Activated CD8-positive, alpha-beta memory T cell treated with anti-CD3 and anti-CD28 coated beads, Interleukin-2, amount 50 U/mL, for 48 hours (primary cell): ENCODE data around the gene TCF20.

Source experiments
- DNase-seq: peaks from one replicate; pipeline ENCODE4 v3.0.0-alpha.2; 2020

TCF20 gene

DNA sequence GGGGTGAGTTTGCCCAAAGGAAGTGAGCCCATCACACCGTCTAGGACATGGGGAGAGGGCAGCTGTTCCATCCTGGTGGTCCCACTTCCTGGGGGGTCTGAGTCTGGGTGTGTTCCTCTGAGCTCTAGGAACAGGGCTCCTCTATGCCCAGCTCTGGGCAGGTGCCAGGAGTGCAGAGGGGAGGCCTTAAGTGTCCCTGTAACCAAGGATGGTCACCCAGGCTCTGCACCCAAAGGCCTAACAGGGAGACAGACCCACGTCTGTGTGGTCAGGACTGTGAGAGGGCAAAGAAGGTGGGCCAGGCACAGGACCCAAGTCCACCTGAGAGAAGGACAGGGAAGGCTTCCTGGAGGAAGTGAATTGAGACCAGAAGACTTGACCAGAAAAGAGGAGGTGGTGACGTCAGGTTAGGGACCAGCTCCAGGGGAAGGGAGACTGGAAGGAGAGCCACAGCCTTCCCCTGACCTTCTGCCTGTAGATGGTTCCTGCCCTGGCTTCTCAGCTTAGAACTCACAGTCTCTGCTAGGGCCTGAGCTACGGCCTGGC, 11.3 kb upstream of the TCF20 start:
- no peak for DNase-seq

DNA sequence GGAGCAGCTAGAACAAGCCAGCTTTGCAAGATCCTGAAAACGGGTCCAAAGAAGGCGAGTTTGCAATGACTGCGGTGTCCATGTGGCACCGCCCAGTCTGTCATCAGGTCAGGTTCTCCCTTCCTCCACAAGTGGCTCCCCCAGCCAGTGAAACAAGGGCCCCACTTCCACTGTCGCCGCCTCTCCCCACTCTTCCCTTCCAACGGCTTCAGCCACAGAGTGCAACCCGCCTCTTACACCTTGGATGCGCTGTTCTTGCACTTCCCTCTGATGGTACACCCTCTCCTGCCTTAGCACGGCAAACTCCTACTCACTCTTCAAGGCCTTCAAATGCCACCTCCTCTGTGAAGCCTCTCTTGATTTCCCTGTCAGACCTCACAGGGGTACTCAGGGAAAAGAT, 10.8 kb upstream of the TCF20 start:
- DNase-seq, result no peak

DNA sequence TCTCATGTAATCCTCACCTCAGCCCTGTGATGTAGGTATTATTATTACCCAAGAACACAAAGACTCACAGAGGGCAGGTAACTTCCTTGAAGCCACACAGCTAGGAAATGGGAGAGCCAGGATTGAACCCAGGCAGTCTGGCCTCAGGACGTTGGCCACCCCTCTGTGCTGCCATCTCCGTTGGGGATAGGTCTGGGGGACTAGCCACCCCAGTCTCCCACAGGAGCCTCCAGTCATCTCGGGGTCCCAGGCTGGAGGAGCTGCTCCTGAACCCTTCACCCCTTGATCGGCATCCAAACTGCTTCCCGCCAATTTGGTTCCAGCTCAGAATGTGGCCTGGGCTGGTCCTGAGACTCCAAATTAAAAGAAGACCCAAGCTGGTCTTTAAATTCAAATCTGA, 10.4 kb upstream of the TCF20 start:
- no peak for DNase-seq

DNA sequence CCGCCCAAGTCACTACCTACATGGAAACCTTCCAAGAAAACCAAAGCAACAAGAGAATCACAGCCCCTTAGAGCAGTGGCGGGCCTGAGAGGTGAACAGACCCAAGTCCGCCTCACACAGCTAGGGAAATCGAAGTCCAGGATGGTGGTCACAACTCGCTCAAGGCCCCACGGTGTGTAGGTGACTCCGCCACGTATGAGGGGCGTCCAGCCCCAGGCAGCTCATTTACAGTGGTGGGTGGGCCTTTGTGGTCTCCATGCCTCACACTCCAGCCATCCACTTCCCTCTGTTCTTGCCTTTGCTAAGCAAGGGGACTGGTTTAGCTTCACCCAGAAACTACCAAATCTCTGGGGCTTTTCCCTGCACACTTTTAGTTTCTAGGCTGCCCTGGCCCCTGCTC, 9.7 kb upstream of the TCF20 start:
- no peak for DNase-seq

DNA sequence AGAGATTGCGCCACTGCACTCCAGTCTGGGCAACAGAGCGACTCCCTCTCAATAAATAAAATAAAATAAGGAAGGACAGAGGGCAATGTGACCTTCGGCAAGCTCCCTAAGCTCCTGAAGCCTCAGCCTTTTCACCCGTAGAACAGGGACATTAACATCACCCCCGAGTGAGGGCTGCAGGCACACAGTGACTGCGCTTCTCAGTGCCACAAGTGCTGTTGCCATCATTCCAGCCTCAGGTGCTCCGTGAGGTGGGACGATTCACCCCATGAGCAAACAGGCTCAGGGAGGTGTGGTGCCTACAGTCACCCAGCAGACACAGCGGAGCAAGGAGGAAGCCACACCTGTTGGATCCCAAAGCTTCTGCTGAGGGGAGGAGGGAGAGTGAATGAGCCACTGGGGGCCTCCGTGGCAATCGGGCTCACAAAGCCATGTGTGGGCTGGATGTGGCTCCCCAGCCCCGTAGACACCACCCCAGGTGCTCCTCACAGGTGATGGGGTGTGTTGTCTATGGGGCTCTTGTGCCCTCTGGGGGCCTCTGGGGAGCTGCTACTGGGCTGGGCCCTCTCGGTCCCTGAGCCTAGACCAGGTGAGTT, 9.1 kb upstream of the TCF20 start:
- no peak for DNase-seq

DNA sequence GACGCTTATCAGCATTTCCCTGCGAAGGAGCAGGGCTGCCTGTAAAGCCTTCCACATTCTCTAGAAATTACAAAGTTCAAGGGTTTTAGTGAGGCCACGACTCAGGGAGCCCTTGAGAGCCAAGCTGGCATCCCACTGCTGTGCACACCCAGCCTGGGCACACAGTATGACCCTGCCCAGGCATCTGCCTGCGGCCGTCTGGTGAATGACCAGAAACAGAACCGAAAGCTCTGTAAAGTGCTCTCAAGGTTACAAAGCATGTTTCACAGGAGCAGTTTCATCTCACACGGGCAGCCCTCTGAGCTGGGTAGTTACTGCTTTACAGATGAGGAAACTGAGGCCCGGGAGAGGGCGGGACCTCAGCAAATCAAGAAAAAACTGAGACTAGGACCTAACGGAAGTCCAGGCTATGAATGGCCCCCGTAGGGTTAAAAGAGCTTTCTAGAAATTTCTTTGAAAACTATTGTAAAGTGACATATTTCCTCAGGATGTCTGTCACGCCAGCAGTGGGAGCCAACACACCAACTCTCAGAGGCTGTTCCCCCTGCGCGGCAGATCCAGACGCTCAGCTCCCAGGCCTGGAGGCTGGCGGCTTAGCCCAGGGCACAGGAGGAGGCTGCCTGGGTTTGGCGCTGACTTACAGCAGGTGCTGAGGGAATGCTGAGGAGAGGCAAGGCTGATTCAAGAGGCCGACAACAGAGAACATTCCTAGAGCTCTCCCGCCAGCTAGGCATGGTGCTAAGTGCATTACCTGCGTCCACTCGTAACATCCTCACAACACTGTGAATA, 7.7 kb upstream of the TCF20 start:
- DNase-seq, result no peak

DNA sequence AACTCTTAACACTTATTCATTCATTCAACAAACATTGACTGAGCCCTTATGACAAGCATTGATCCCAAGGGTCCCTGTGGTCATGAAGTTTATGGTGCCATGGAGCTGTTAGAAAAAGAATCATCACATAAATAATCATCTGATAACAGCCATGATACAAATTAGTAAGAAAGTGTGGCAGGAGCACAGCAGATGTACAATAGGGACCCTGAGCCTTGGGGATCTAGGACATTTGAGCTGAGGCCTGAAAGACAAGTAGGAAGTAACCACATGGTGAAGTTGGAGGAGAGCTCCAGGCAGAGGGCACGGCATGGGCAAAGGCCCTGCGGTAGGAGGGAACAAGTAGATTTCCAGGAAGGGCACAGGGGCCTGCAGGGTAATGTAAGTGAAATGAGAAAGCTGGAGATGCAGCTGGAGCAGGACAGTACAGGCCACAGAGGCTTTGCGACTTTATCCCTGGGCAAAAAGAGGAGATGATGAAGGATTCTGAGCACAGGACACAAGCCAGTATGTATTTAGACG, 6.8 kb upstream of the TCF20 start:
- no peak for DNase-seq

DNA sequence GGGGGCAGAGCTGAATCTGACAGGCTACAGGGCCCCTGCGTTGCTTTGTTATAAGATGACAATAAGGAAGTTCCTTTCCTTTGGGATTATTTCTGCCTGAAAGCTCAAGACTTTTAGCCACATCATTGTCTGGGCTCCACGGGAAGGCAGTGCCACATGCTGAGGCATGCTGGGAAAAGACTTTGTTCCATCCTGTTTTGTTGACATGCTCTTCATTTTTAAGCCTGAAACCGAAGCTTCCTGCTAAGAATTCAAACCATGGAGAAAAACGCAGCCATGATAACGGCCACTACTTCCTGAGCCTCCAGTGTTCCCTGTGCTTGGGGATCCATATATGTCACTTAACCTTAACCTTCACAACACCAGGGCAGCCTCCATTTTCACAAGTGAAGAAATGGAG, 5.5 kb upstream of the TCF20 start:
- no peak for DNase-seq

DNA sequence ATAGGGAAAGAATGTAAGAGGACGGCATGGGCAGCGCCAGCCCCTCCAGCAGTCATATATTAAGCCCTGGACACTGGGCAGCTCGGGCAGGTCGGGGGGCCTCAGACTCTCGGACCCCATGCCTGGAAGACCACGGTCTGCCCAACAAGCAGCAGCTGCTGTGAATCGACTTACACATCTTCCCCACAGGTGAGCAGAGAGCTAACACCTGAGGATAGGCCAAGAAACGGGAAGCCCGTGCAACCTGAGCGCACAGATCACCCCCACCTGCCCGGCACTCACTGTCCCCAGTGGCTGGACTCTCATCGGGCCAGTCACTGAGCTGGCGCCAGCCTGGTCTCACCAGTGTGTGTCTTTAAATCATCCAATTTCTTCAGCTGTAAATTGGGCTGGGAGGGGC, 4.7 kb upstream of the TCF20 start:
- no peak for DNase-seq

DNA sequence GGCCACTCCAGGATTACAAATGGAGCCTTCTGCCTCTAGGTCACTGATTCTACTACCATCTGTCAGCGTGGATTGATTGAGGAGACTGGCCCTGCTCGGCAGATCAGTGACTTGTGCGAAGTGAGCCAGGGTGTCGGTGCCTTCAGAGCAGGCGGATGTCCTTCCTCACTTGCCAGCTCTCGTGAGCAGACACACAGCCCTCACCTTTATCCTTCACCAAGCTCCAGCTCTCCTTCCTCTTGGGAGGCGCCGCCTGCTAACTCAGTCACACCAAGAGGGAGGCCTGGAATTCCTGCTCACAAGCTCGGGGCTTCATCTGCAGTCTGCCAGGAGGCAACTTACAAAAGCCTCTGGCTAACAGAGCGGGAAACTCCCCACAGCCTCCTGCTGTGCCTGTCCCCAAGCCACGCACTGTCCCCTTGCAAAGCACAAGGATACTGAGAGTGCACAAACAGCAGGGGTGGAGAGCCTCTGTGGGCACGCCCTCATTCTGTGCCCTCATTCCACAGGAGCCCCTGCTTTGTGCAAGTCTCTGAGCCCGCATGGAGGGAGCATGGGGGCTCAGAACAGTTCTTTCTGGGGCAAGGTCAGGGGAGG, 3.5 kb upstream of the TCF20 start:
- no peak for DNase-seq

DNA sequence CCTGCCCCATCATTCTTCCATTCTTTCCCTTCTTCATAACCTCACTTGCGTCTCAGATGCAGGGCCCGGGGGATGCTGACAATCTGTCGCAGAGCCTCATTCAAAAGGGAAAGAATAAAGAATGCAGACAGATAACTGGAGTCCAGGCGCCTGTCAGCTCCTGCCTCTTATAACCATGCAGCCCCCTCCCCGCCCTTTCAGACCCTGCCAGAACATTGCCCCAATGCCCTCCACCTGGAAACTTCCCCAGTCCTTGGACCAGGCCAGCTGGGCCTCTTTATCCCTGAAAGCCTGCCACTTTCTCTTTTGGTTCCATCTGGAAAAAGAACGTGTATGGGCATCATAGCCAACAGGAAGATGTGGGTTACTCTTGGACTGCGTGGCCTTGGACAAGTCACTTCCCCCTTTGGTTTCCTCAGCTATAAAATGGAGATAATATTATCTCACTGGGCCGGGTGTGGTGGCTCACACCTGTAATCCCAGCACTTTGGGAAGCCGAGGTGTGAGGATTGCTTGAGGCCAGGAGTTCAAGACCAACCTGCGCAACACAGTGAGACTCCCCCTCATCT, 2.1 kb upstream of the TCF20 start:
- DNase-seq, result no peak

DNA sequence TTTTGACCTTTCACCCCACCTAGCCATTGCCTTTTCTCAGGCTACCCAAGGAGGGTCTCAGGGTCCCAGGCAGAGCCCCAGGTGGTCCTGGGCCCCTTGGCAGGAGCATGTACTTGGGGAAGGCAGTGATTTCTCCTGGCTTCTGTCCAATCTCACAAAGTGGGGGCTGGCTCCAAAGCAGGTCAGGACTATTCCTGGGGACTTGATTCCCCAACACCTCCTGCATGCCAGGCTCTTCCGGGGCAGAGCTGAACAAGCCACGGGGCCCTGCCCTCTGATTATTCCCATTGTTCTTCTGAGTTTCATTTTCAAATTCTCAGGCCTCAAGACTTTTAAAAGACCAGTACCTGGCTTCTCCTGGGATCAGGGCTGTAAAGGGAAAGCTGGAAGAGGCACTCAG, 1.5 kb upstream of the TCF20 start:
- DNase-seq, result no peak

DNA sequence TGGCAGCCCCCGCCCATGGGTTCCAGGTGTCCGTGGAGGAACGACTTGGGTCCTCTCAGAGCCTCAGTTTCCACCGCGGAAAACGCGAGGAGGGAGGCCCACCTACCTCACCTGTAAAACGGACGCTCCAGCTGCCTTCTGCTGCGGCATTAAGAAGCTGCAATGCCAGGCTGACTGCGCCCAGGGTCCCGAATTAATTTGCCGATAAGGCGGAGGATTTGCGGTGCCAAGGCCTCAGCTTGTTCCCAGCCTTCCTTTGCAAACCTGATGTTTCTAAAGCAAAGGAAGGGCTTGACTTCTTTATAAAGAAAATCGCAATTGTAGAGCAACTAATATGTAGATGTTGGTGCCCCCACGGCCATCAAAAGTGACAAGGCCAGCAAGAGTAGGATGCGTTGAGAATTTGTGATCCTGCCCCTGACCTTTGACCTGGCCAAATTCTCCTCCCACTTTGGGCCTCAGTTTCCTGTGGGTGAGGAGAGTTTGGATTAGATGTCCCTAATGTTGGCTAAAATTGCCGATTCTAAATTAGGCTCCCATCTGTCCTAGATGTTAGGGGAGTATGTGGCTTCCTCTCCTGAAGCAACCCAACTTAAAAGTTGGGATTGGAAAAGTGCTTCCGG, 849 bp upstream of the TCF20 start:
- no peak for DNase-seq

DNA sequence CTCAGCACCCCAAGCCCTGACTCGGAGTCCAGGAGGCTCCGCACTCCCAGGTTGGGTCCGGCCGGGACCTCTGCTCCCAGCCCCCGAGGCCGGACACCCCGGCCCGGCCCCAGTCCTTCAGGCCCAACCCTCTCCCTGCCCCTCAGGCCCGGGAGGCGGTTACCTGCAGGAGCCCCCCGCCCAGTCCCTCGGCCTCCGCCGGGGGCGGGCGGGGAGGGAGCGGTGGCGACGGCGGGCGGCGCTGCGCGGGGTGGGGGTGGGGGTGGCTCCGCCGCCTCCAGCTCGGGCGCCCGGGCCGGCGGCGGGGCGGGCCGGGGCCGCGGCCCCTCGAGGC, 310 bp downstream of the TCF20 start:
- peak; percentile 71 for DNase-seq

DNA sequence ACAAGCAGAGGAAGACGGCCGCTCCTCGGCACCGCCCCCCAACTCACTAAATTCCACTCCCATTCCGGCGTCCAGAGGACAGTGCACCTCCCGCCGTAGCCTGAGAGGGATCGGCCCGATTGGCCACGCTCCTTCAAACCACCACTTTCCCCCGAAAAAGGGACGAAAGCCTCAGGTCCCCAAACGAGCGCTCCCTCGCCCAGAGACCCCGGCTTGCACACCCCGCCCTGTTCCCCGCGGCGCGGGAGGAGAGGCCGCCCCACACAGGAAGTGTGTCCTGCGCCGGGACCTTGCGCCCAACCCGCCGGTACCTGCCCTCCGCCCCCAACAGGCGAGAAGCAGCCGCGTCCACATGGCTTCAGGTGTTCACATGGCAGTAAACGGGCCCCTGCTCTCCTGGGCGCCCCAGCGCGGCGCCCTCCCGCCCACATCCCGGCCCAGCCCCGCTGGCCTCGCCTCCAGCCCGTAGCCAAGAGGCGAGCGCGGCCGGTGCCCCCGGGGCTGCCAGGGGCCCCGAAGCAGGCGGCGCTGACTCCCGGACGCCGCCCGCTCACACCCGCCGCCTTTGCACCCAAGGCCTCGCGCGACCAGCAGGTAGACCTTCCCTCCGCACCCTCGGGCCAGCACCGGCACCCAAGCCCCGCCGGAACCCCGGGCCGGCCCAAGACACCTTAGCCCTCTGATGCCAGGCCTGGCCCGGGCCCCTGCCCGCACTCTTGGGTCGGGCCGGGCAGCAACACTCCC, 849 bp downstream of the TCF20 start:
- DNase-seq, result peak; percentile 86

DNA sequence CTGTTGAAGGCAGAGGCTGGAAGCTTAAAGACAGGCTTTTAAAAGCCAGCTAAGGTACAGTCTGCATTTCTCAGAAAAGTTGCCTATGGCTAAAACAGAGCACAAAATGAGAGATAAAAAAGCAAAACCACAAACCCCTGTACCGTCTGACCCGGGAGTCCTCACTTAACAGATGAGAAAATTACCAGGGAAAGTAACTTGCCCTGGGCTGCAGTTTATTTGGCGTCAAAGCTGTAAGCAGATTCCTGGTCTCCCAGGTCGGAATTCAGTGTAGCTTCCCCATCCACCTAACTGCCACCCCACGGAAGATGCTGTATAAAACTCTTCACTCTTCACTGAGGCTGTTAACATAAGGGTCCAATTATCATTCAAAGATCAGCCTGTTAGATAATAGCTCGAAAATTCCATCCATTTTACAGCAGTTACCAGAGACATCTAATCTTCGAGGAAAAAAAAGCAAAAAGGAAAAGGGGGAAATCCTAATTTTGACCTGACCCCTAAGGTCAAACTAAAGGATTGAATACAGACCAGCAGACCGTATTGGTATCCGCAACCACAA, 1.5 kb downstream of the TCF20 start:
- DNase-seq, result no peak

DNA sequence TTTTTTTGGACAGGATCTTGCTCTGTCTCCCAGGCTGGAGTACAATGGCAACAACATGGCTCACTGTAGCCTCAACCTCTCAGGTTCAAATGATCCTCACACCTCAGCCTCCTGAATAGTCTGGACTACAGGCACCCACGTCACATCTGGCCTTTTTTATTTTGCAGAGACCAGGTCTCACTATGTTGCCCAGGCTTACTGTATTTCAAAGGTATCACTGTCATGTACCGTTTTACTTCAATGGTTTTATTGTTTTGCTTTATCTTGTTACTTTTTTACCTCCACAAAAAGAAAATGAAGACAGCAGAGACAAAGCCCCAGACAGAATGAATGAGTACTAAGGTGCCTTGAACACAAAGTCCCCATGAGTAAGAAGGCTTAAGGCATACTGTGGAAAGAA, 5.1 kb downstream of the TCF20 start:
- DNase-seq, result no peak

DNA sequence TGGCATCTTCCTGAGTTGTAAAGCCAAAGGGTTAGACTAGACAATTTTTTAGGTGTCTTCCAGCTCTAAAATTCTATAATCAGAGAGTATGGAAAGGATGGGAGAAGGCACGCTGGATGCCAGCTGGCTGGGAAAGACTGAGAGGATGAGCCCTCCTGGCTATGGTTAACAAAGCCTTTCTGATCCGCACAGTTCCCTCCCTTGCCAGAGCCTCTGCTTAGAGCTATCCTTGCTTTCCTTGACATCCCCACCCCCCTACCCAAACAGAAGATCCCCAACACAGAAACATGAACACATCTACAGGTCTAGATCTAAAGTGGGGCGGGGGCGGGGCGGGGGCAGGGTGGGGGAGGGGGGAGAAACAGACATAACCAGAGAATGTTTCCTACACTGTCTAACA, 6.5 kb downstream of the TCF20 start:
- no peak for DNase-seq

DNA sequence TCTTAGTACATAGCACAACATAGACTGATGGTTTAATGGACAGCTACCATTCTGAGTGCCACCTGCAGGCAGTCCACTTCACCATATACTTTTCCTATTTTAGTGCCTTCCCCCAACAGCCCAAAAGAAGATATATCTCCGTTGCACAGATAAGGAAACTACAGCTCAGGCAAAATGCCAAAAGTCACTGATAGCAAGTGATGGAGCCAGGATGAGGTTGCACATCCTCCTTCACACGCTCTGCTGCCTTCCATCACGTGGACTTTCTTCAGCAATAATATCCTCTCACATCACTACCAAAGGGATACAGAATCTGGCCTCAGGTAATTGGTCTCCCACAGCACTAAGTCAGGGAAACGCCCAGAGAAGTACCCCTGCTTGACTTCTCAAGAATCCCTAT, 7.5 kb downstream of the TCF20 start:
- no peak for DNase-seq

DNA sequence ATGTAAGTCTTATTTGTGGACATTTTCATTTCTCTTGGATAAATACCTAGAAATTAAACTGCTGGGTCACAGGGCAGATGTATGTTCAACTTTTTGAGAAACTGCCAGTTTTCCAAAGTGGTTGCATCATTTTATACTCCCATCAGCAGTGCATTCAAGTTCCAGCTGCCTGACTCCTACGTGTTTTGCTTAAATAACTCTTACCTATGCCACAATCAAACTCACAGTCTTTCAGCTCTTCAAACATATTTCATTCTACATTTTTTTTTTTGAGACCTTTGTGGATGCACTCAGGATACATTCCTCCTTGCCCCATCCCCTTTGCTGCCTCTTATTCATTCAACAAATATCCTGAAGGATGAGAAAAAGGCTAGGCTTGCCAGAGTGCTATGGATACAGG, 9.2 kb downstream of the TCF20 start:
- no peak for DNase-seq

DNA sequence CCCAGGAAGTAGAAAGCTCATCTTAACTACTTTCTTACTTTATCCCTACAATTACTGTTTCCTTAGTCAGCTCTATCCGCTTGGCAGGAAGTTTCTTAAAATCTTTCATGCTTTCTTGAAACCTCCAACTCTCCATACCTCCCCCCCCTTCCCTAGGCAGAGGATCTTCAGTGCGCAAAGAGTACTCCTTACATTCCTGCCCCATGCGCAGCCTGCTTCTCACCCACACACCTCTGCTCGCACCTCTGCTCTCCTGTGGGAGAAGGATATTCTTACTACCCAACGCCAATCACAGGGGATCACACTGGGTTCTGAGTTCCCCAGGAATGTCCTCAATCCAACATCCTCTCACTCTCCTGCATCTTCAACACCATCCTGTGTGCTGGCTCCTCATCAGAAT, 12.3 kb downstream of the TCF20 start:
- no peak for DNase-seq

DNA sequence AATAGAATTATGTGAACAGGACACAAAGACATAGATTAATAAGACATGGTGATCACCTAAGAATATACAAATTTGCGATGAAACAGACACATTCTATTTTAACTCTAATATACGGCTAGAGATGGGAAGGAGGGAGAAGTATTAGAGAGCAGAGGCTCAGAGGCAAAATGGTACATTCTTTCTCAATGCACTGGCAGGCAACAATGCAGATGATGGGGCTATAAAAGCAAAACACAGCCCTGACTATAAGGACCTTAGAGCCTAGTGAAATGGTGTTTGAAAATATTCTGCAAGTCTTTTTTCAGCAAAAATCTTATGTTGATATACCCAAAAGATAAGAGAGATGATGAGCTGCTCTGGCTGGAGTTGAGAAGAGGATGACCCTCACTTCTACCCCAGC, 13.1 kb downstream of the TCF20 start:
- DNase-seq, result no peak
